ENCODE data around the gene ZNF335.

- TF ChIP-seq CTCF (IDR thresholded peaks at IDR 0.05), result no peak
- no peak for TF ChIP-seq ZFX (IDR thresholded peaks at IDR 0.05; ENCODE audit: borderline replicate concordance)
Observed at GRCh38 chr20:46010491-46011391, 38.7 kb upstream of the ZNF335 start.
